HG03135 (cell line): ENCODE data around the gene ZFTA.
A peak's percentile ranks its signal among the peaks of the same experiment; 100 is the strongest.
"Not testable (repeated sequence)": the region's sequence is repeated elsewhere in the genome, so short reads cannot be mapped to it uniquely, and the experiment has no call there.

ENCODE experiments used
- ATAC-seq: cut with Tn5 transposase; IDR thresholded peaks from one replicate; pipeline ENCODE4 v1.9.1; 2021; ENCODE audit warnings: mild to moderate bottlenecking, moderate library complexity; ENCODE audit not compliant: unreplicated experiment

Gene ZFTA

GRCh38 chr11:63768237-63769041, at the start of gene ZFTA:
ZFTA (minus strand) TSS chr11:63768775; CDS start chr11:63768622, 153 bp downstream.
- peak; percentile 57 for ATAC-seq

- no peak for ATAC-seq
Measured at GRCh38 chr11:63817758-63818498, 49.4 kb upstream of the ZFTA start.

- ATAC-seq: no peak
Measured at GRCh38 chr11:63816732-63817131, 48.2 kb upstream of the ZFTA start.

- no peak for ATAC-seq
Measured at GRCh38 chr11:63816166-63816565, 47.6 kb upstream of the ZFTA start.

GRCh38 chr11:63814383-63814736, 45.8 kb upstream of the ZFTA start:
- no peak for ATAC-seq

GRCh38 chr11:63813563-63814382, 45.2 kb upstream of the ZFTA start:
- peak; percentile 30 for ATAC-seq

GRCh38 chr11:63813035-63813562, 44.5 kb upstream of the ZFTA start, which contains the start of gene SPINDOC:
SPINDOC (plus strand) TSS chr11:63813456; CDS start chr11:63813687, 231 bp downstream.
- peak; percentile 69 for ATAC-seq

GRCh38 chr11:63811522-63811921, 42.9 kb upstream of the ZFTA start:
- no peak for ATAC-seq

GRCh38 chr11:63810383-63810782, 41.8 kb upstream of the ZFTA start:
- not testable (repeated sequence) for ATAC-seq

- ATAC-seq: no peak
Measured at GRCh38 chr11:63805844-63806415, 37.4 kb upstream of the ZFTA start.

- ATAC-seq: no peak
Measured at GRCh38 chr11:63804259-63804658, 35.7 kb upstream of the ZFTA start.

GRCh38 chr11:63802637-63803414, 34.3 kb upstream of the ZFTA start:
- no peak for ATAC-seq

- no peak for ATAC-seq
Measured at GRCh38 chr11:63800921-63801320, 32.3 kb upstream of the ZFTA start.

GRCh38 chr11:63795066-63795465, 26.5 kb upstream of the ZFTA start:
- ATAC-seq: no peak

- ATAC-seq: no peak
Measured at GRCh38 chr11:63793161-63793560, 24.6 kb upstream of the ZFTA start.

GRCh38 chr11:63791495-63792167, 23.1 kb upstream of the ZFTA start:
- ATAC-seq: no peak

GRCh38 chr11:63785823-63786222, 17.2 kb upstream of the ZFTA start:
- no peak for ATAC-seq

GRCh38 chr11:63783925-63784592, 15.5 kb upstream of the ZFTA start:
- no peak for ATAC-seq

GRCh38 chr11:63782749-63783148, 14.2 kb upstream of the ZFTA start:
- ATAC-seq: no peak
